Measurements from ENCODE around the gene AHNAK2.
"Not testable (repeated sequence)": the region's sequence is repeated elsewhere in the genome, so short reads cannot be mapped to it uniquely, and the experiment has no call there.

AHNAK2 gene

DNA sequence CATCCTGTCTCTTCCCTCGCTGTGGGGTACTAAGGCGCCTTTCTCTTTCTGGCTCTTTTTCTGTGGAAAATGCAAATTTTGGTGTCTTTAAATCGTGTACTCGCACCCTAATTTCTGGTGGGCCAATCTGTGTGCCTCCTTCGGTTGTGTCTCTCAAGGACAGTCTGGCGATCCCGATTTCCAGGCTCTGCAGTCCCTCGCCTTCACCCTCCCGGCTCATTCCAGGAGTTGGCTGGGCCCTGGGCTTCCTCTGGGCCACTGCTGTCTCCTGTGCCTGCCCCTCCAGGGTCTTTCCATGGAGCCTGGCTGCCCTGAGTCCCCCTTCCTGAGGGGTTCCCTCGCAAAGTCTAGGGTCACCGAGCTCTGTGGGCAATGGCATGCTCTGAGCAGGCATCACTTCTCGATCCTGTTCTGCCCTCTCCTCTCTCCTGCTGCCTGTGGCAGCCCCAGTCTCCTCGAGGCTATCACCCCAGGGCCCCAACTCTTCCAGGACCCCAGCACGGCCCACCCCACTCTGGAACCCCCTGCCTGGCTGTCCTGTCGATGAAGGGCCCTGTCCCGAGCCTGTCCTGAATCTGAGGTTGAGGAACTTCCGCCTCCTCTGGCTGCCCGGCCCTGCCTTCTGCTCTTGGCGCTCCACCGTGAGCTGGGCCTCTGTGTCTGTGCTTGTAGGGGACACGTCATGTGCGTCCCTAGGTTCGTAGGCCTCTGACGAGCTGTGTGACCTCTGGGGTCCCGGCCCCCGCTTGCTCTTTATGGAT is 24.1 kb downstream of the AHNAK2 start:
- DNase-seq (ENCODE audit: low spot score), result no peak

- no peak for DNase-seq (ENCODE audit: low spot score)
Measured at GRCh38 chr14:104953097-104953496, 25.1 kb downstream of the AHNAK2 start.

DNA sequence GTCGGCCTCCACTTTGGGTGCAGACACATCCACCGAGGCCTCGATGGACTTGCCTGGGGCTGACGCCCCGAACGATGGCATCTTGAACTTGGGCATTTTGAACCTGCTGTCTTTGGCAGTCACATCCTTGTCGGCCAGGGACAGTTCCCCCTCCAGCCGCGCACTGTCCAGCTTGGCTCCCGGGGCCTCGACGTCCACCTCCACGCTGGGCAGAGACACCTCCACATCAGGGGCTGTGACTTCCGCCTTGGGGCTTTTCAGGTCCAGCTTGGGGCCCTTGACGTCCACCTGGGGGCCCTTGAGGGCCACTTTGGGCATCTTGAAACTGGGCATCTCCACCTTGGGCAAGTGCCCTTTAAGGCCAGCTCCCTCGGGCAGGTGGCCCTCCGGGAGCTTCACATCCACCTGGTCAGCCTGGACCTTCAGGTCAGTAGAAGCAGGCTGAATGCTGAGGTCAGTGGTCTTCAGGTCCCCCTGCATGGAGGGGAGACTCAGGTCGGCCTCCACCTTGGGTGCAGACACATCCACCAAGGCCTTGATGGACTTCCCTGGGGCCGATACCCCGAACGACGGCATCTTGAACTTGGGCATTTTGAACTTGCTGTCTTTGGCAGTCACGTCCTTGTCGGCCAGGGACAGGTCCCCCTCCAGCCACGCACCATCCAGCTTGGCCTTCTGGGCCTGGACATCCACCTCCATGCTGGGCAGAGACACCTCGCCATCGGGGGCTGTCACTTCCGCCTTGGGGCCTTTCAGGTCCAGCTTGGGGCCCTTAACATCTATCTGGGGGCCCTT is 26.1 kb downstream of the AHNAK2 start:
- not testable (repeated sequence) for DNase-seq (ENCODE audit: low spot score)

DNA sequence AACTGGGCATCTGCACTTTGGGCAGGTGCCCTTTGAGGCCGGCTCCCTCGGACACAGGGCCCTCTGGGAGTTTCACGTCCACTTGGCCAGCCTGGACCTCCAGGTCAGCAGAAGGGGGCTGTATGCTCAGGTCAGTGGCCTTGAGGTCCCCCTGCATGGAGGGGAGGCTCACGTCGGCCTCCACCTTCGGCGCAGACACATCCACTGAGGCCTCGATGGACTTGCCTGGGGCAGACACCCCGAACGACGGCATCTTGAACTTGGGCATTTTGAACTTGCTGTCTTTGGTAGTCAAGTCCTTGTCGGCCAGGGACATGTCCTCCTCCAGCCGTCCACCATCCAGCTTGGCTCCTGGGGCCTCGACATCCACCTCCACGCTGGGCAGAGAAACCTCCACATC is 27.5 kb downstream of the AHNAK2 start:
- not testable (repeated sequence) for DNase-seq (ENCODE audit: low spot score)

GRCh38 chr14:104950021-104950420 is 28.2 kb downstream of the AHNAK2 start:
- no peak for DNase-seq (ENCODE audit: low spot score)

DNA sequence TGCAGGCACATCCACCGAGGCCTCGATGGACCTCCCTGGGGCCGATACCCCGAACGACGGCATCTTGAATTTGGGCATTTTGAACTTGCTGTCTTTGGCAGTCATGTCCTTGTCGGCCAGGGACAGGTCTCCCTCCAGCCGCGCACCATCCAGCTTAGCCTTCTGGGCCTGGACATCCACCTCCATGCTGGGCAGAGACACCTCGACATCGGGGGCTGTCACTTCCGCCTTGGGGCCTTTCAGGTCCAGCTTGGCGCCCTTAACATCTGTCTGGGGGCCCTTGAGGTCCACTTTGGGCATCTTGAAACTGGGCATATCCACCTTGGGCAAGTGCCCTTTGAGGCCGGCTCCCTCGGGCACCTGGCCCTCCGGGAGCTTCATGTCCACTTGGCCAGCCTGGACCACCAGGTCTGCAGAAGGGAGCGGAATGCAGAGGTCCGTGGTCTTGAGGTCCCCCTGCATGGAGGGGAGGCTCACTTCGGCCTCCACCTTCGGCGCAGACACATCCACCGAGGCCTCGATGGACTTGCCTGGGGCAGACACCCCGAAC is 28.7 kb downstream of the AHNAK2 start:
- not testable (repeated sequence) for DNase-seq (ENCODE audit: low spot score)

- no peak for DNase-seq (ENCODE audit: low spot score)
Measured at GRCh38 chr14:104948736-104949031, 29.5 kb downstream of the AHNAK2 start.

DNA sequence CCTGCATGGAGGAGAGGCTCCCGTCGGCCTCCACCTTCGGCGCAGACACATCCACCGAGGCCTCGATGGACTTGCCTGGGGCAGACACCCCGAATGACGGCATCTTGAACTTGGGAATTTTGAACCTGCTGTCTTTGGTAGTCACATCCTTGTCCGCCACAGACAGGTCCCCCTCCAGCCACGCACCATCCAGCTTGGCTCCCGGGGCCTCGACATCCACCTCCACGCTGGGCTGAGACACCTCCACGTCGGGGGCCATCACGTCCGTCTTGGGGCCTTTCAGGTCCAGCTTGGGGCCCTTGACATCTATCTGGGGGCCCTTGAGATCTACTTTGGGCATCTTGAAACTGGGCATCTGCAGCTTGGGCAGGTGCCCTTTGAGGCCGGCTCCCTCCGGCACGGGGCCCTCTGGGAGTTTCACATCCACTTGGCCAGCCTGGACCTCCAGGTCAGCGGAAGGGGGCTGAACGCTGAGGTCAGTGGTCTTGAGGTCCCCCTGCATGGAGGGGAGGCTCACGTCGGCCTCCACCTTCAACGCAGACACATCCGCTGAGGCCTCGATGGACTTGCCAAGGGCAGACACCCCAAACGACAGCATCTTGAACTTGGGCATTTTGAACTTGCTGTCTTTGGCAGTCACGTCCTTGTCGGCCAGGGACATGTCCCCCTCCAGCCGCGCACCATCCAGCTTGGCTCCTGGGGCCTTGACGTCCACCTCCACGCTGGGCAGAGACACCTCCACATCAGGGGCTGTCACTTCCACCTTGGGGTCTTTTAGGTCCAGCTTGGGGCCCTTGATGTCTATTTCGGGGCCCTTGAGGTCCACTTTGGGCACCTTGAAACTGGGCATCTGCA is 30.1 kb downstream of the AHNAK2 start:
- not testable (repeated sequence) for DNase-seq (ENCODE audit: low spot score)

DNA sequence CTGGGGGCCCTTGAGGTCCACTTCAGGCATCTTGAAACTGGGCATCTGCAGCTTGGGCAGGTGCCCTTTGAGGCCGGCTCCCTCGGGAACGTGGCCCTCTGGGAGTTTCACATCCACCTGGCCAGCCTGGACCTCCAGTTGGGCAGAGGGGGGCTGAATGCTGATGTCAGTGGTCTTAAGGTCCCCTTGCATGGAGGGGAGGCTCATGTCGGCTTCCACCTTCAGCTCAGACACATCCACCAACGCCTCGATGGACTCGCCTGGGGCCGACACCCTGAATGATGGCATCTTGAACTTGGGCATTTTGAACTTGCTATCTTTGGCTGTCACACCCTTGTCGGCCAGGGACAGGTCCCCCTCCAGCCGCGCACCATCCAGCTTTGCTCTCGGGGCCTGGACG is 31.0 kb downstream of the AHNAK2 start:
- DNase-seq (ENCODE audit: low spot score), result not testable (repeated sequence)

DNA sequence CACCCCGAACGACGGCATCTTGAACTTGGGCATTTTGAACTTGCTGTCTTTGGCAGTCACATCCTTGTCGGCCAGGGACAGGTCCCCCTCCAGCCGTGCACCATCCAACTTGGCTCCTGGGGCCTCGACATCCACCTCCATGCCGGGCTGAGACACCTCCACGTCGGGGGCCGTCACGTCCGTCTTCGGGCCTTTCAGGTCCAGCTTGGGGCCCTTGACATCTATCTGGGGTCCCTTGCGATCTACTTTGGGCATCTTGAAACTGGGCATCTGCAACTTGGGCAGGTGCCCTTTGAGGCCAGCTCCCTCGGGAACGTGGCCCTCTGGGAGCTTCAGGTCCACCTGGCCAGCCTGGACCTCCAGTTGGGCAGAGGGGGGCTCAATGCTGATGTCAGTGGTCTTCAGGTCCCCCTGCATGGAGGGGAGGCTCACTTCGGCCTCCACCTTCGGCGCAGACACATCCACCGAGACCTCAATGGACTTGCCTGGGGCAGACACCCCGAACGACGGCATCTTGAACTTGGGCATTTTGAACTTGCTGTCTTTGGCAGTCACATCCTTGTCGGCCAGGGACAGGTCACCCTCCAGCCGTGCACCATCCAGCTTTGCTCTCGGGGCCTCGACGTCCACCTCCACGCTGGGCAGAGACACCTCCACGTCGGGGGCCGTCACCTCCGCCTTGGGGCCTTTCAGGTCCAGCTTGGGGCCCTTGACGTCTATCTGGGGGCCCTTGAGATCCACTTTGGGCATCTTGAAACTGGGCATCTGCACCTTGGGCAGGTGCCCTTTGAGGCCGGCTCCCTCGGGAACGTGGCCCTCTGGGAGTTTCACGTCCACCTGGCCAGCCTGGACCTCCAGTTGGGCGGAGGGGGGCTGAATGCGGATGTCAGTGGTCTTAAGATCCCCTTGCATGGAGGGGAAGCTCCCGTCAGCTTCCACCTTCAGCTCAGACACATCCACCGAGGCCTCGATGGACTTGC is 31.9 kb downstream of the AHNAK2 start:
- DNase-seq (ENCODE audit: low spot score), result not testable (repeated sequence)

DNA sequence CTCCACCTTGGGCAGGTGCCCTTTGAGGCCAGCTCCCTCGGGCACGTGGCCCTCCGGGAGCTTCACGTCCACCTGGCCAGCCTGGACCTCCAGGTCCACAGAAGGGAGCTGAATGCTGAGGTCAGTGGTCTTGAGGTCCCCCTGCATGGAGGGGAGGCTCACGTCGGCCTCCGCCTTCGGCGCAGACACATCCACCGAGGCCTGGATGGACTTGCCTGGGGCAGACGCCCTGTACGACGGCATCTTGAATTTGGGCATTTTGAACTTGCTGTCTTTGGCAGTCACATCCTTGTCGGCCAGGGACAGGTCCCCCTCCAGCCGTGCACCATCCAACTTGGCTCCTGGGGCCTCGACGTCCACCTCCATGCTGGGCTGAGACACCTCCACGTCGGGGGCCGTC is 32.9 kb downstream of the AHNAK2 start:
- not testable (repeated sequence) for DNase-seq (ENCODE audit: low spot score)

DNA sequence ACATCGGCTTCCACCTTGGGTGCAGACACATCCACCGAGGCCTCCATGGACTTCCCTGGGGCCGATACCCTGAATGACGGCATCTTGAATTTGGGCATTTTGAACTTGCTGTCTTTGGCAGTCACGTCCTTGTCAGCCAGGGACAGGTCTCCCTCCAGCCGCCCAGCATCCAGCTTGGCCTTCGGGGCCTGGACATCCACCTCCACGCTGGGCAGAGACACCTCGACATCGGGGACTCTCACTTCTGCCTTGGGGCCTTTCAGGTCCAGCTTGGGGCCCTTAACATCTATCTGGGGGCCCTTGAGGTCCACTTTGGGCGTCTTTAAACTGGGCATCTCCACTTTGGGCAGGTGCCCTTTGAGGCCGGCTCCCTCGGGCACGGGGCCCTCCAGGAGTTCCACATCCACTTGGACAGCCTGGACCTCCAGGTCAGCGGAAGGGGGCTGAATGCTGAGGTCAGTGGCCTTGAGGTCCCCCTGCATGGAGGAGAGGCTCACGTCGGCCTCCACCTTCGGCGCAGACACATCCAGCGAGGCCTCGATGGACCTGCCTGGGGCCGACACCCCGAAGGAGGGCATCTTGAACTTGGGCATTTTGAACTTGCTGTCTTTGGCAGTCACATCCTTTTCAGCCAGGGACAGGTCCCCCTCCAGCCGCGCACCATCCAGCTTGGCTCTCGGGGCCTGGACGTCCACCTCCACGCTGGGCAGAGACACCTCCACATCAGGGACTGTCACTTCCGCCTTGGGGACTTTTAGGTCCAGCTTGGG is 33.6 kb downstream of the AHNAK2 start:
- not testable (repeated sequence) for DNase-seq (ENCODE audit: low spot score)

DNA sequence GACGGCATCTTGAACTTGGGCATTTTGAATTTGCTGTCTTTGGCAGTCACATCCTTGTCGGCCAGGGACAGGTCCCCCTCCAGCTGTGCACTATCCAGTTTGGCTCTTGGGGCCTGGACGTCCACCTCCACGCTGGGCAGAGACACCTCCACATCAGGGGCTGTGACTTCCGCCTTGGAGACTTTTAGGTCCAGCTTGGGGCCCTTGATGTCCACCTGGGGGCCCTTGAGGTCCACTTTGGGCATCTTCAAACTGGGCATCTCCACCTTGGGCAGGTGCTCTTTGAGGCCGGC is 34.2 kb downstream of the AHNAK2 start:
- not testable (repeated sequence) for DNase-seq (ENCODE audit: low spot score)

DNA sequence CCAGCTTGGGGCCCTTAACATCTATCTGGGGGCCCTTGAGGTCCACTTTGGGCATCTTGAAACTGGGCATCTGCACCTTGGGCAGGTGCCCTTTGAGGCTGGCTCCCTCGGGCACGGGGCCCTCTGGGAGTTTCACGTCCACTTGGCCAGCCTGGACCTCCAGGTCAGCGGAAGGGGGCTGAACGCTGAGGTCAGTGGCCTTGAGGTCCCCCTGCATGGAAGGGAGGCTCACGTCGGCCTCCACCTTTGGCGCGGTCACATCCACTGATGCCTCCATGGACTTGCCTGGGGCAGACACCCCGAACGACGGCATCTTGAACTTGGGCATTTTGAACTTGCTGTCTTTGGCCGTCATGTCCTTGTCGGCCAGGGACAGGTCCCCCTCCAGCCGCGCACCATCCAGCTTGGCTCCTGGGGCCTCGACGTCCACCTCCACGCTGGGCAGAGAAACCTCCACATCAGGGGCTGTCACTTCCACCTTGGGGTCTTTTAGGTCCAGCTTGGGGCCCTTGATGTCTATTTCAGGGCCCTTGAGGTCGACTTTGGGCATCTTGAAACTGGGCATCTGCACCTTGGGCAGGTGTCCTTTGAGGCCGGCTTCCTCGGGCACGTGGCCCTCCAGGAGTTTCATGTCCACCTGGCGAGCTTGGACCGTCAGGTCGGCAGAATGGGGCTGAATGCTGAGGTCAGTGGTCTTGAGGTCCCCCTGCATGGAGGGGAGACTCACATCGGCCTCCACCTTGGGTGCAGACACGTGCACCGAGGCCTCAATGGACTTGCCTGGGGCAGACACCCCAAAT is 34.8 kb downstream of the AHNAK2 start:
- not testable (repeated sequence) for DNase-seq (ENCODE audit: low spot score)

DNA sequence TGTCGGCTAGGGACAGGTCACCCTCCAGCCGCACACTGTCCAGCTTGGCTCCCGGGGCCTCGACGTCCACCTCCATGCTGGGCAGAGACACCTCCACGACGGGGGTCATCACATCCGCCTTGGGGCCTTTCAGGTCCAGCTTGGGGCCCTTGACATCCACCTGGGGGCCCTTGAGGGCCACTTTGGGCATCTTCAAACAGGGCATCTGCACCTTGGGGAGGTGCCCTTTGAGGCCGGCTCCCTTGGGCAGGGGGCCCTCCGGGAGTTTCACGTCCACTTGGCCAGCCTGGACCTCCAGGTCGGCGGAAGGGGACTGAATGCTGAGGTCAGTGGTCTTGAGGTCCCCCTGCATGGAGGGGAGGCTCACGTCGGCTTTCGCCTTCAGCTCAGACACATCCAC is 35.6 kb downstream of the AHNAK2 start:
- DNase-seq (ENCODE audit: low spot score), result no peak

GRCh38 chr14:104941508-104942365 is 36.4 kb downstream of the AHNAK2 start:
- DNase-seq (ENCODE audit: low spot score), result no peak

- DNase-seq (ENCODE audit: low spot score), result peak; percentile 53
Measured at GRCh38 chr14:104940526-104941150, 37.5 kb downstream of the AHNAK2 start.

Measured in iPS-NIHi11 (cell line).